Esophagus squamous epithelium (tissue), 4 donors: ENCODE results near the gene GSG1L.

ENCODE experiments used
- POLR2A ChIP-seq, 4 donors: fragments of 450-650 bp; IDR thresholded peaks; one replicate each; pipeline ENCODE4 v1.6.1; 2017; ENCODE audit warnings: antibody characterized with exemption in 4 of 4, mild to moderate bottlenecking in 4 of 4, moderate library complexity in 3 of 4
- TF ChIP-seq, protein P1 (sequence below), 6 experiments: fragments of 450-650 bp in 4 of 6; fragments of 200-600 bp in 2 of 6; sonication (generic) in 2 of 6; IDR thresholded peaks; one replicate each; pipeline ENCODE4 v1.5.1; 2016 to 2019; ENCODE audit warnings: antibody characterized with exemption in 6 of 6, mild to moderate bottlenecking in 4 of 6, moderate library complexity in 4 of 6

DNA sequence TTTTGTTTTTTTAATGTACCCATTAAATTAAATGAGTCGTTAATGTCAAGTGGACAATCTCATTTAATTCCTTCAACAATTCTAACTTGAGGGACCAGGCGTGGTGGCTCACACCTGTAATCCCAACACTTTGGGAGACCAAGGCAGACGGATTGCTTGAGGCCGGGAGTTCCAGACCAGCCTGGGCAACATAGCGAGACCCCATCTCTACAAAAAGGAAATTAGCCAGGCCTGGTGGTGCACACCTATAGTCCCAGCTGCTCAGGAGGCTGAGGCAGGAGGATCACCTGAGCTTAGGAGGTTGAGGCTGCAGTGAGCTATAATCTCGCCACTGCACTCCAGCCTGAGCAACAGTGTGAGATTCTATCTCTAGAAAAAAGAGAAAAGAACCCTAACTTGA, 20.7 kb upstream of the GSG1L start:
- no peak for TF ChIP-seq POLR2A (IDR thresholded peaks at IDR 0.05)
- TF ChIP-seq, protein P1, sequence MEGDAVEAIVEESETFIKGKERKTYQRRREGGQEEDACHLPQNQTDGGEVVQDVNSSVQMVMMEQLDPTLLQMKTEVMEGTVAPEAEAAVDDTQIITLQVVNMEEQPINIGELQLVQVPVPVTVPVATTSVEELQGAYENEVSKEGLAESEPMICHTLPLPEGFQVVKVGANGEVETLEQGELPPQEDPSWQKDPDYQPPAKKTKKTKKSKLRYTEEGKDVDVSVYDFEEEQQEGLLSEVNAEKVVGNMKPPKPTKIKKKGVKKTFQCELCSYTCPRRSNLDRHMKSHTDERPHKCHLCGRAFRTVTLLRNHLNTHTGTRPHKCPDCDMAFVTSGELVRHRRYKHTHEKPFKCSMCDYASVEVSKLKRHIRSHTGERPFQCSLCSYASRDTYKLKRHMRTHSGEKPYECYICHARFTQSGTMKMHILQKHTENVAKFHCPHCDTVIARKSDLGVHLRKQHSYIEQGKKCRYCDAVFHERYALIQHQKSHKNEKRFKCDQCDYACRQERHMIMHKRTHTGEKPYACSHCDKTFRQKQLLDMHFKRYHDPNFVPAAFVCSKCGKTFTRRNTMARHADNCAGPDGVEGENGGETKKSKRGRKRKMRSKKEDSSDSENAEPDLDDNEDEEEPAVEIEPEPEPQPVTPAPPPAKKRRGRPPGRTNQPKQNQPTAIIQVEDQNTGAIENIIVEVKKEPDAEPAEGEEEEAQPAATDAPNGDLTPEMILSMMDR (IDR thresholded peaks at IDR 0.05) = no peak
